Adrenal gland (tissue), 12 donors: ENCODE results near the gene TNFRSF11A. TPM values are rescaled to one million over a fixed set of nuclear protein-coding genes. Genes with fewer than 3 reads are reported as not detected.

Experiments
- DNase-seq, 7 donors: peaks; one replicate each; pipeline ENCODE4 v3.0.0-alpha.2; 2019 to 2020
- H3K27ac ChIP-seq, 5 donors: fragments of 200-600 bp; sonication (generic) in 4 of 5; 1 replicate in 3 of 5; 2 replicates in 2 of 5; pipeline versions ENCODE4 v1.5.1 to v1.8.0; 2016 to 2020; ENCODE audit warnings: mild to moderate bottlenecking in 1 of 5
- H3K27me3 ChIP-seq: fragments of 200-600 bp; 2 replicates; pipeline ENCODE4 v1.8.0; 2021
- H3K36me3 ChIP-seq, 2 donors: fragments of 200-600 bp; replicated peaks in 1 of 2; 1 replicate in 1 of 2; 2 replicates in 1 of 2; pipeline versions ENCODE4 v1.5.1 to v1.8.0; 2018 to 2022
- H3K4me1 ChIP-seq, 2 donors: fragments of 200-600 bp; replicated peaks in 1 of 2; 1 replicate in 1 of 2; 2 replicates in 1 of 2; pipeline versions ENCODE4 v1.5.1 to v1.8.0; 2018 to 2021
- H3K4me3 ChIP-seq, 4 donors: fragments of 200-600 bp; sonication (generic) in 3 of 4; one replicate each; pipeline ENCODE4 v1.5.1; 2016 to 2018
- H3K9me3 ChIP-seq, 3 donors: fragments of 200-600 bp; sonication (generic) in 1 of 3; replicated peaks in 1 of 3; 1 replicate in 2 of 3; 2 replicates in 1 of 3; pipeline versions ENCODE4 v1.5.1 to v1.8.0; 2016 to 2021
- CTCF ChIP-seq, 6 experiments: fragments of 450-650 bp in 4 of 6; fragments of 200-600 bp in 2 of 6; sonication (generic) in 1 of 6; IDR thresholded peaks; 1 replicate in 5 of 6; 2 replicates in 1 of 6; pipeline versions ENCODE4 v1.5.1 to v1.8.0; 2016 to 2021; ENCODE audit warnings: antibody characterized with exemption in 6 of 6, mild to moderate bottlenecking in 2 of 6, moderate library complexity in 1 of 6
- POLR2A ChIP-seq, 2 donors: fragments of 450-650 bp; IDR thresholded peaks; one replicate each; pipeline ENCODE4 v1.6.1; 2017; ENCODE audit warnings: antibody characterized with exemption in 2 of 2, mild to moderate bottlenecking in 2 of 2, moderate library complexity in 1 of 2
- WGBS, 4 donors: extraction: QIAGEN DNeasy Blood & Tissue Kit in 2 of 4; methylation state at CpG; one replicate each; pipeline versions ENCODE4 v1.1.5 to v1.1.7; 2013 to 2017; 5-methylcytosine and 5-hydroxymethylcytosine counted together
- intact Hi-C, 2 donors: fragments of 100-400 bp; cut with DNase I; formaldehyde crosslinking; loops; one replicate each; pipeline versions ENCODE4 v1.14.1 to v1.15.0; 2022 to 2023
- polyA plus RNA-seq, 3 donors: library from polyadenylated mRNA; stranded (reverse); fragments of 200-250 nt in 2 of 3; fragments of 350-450 nt in 1 of 3; fragmentation: Illumina TruSeq in 1 of 3; extraction: RNeasy Lipid Tissue Mini Kit (QIAGEN cat#74804) in 1 of 3; gene quantifications; one replicate each; pipeline ENCODE4 v1.2.3, GENCODE V29; 2013 to 2014
- total RNA-seq, 9 donors: library from RNA; depleted of rRNA in 4 of 9; stranded (reverse); fragments of >200 nt in 4 of 9; fragments of 120-200 nt in 1 of 9; fragmentation: NEBNext Ultra II Directional in 1 of 9; extraction: Animal tissue kit (Norgen Biotek cat#: 25700) in 1 of 9; gene quantifications; one replicate each; pipeline versions ENCODE4 v1.1.0 to v1.2.4, GENCODE V29; 2013 to 2023
- donor health status: healthy with polysubstance abuse.
- donor health status: Bipolar disorder and iron deficiency.
- donor health status: DM: yes; HTN: yes; CAD: no.
- donor health status: DM: no; HTN: no; CAD: no.
- donor health status: DM: no; HTN: no; CAD: no.
- donor health status: DM: yes; HTN: yes; CAD: no.

The TNFRSF11A gene
- total and polyA plus RNA-seq, 12 donors, result 0.61 to 15.7 (median 4.2) TPM

GRCh38 chr18:62348474-62348873, 23.4 kb downstream of the TNFRSF11A start:
- Histone ChIP-seq H3K27ac (no peak overlapping the region), H3K4me1 (no peaks in the 10 kb centered on the region), H3K9me3 (no peaks in the 10 kb centered on the region), H3K27me3 (no peaks in the 10 kb centered on the region), H3K36me3 (no peaks in the 10 kb centered on the region), H3K4me3 (no peak overlapping the region)
- intact Hi-C loops, result no loop called here
- no peak for TF ChIP-seq POLR2A (IDR thresholded peaks at IDR 0.05)
- TF ChIP-seq CTCF (IDR thresholded peaks at IDR 0.05), result no peak
- 75 to 89% (median 78%) methylated on average over 4 of the region's 4 CpGs for WGBS, 4 donors
- no peak for DNase-seq

- H3K4me3 ChIP-seq, result no peak overlapping the region
- H3K9me3 ChIP-seq, result no peaks in the 10 kb centered on the region
- no peak for TF ChIP-seq CTCF (IDR thresholded peaks at IDR 0.05)
- TF ChIP-seq POLR2A (IDR thresholded peaks at IDR 0.05), result no peak
- 83 to 93% (median 88%) methylated on average over 7 of the region's 7 CpGs for WGBS, 4 donors
- no peaks in the 10 kb centered on the region for H3K27me3 ChIP-seq
- DNase-seq, result no peak
- intact Hi-C loops, result no loop called here
- H3K36me3 ChIP-seq, result no peaks in the 10 kb centered on the region
- no peaks in the 10 kb centered on the region for H3K4me1 ChIP-seq
- no peak overlapping the region for H3K27ac ChIP-seq
Measured at GRCh38 chr18:62353170-62353569, 28.1 kb downstream of the TNFRSF11A start.

GRCh38 chr18:62354151-62354550, 29.0 kb downstream of the TNFRSF11A start:
- Histone ChIP-seq H3K4me1 (no peaks in the 10 kb centered on the region), H3K27me3 (no peaks in the 10 kb centered on the region), H3K27ac (no peak overlapping the region), H3K9me3 (no peaks in the 10 kb centered on the region), H3K36me3 (no peaks in the 10 kb centered on the region), H3K4me3 (no peak overlapping the region)
- DNase-seq, result peak in 1 of 7 donors; percentile 15
- intact Hi-C loops, result no loop called here
- WGBS, 4 donors, result 86 to 89% (median 88%) methylated on average over 17 to 29 of the region's 29 CpGs
- TF ChIP-seq POLR2A (IDR thresholded peaks at IDR 0.05) (no peak), CTCF (IDR thresholded peaks at IDR 0.05) (no peak)

- intact Hi-C loops, result no loop called here
- TF ChIP-seq POLR2A (IDR thresholded peaks at IDR 0.05) (no peak), CTCF (IDR thresholded peaks at IDR 0.05) (no peak)
Measured at GRCh38 chr18:62357079-62357719, 32.1 kb downstream of the TNFRSF11A start.

More at GRCh38 chr18:62357079-62357719, 32.1 kb downstream of the TNFRSF11A start:
- Histone ChIP-seq H3K4me3 (no peak overlapping the region), H3K27ac (no peak overlapping the region), H3K9me3 (no peaks in the 10 kb centered on the region), H3K27me3 (no peaks in the 10 kb centered on the region), H3K36me3 (no peaks in the 10 kb centered on the region), H3K4me1 (no peaks in the 10 kb centered on the region)
- no peak for DNase-seq
- 77 to 83% (median 79%) methylated on average over 5 of the region's 5 CpGs for WGBS, 4 donors
